ENCODE measurements around the gene PHF14. TPM values are rescaled to one million over a fixed set of nuclear protein-coding genes. Genes with fewer than 3 reads are reported as not detected.

PHF14 gene
- total RNA-seq, 2 experiments from 2014 or later, result 30.1 to 34.2 TPM

- DNase-seq, result no peak
- Mint-ChIP-seq H3K9me3 (peaks cover 4% of the 10 kb centered on the region), H3K27me3 (no peaks in the 10 kb centered on the region), H3K36me3 (ENCODE audit: low read depth) (peaks cover 9% of the 10 kb centered on the region), H3K4me1 (peaks cover 7% of the 10 kb centered on the region), H3K27ac (no peak overlapping the region), H3K4me3 (no peak overlapping the region)
- ChIA-PET CTCF (no interaction called here), POLR2A (no interaction called here)
Measured at GRCh38 chr7:11079907-11080306, 106.2 kb downstream of the PHF14 start.

DNA sequence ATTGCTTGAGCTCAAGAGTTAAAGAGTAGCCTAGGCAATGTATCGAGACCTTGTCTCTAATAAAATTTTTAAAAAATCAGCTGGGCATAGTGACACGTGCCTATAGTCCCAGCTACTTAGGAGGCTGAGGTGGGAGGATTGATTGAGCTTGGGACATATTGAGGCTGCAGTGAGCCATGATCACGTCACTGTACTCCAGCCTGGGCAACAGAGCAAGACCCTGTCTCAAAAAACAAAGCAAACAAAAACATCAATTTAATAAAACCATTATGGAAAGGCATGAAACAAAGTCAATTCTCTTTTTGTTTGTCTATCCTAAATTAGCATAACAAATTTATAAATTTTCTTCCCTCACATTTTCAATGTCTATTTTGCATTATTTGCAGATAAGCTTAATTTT, 108.4 kb downstream of the PHF14 start:
- H3K27ac Mint-ChIP-seq, result no peak overlapping the region
- peaks cover 7% of the 10 kb centered on the region for H3K4me1 Mint-ChIP-seq
- CTCF ChIA-PET, result interaction anchor here (0.7 kb wide), 2 partner anchors 13 to 25 kb away, joined by 3 to 4 read pairs; no protein-coding TSS in a partner anchor
- H3K27me3 Mint-ChIP-seq, result no peaks in the 10 kb centered on the region
- H3K4me3 Mint-ChIP-seq, result no peak overlapping the region
- peaks cover 11% of the 10 kb centered on the region for H3K36me3 Mint-ChIP-seq (ENCODE audit: low read depth)
- POLR2A ChIA-PET, result no interaction called here
- H3K9me3 Mint-ChIP-seq, result peaks cover 4% of the 10 kb centered on the region
- DNase-seq, result no peak

GRCh38 chr7:11082552-11083213, 109.0 kb downstream of the PHF14 start:
- Mint-ChIP-seq H3K4me1 (peaks cover 7% of the 10 kb centered on the region), H3K27ac (no peak overlapping the region), H3K4me3 (no peak overlapping the region), H3K27me3 (no peaks in the 10 kb centered on the region), H3K36me3 (ENCODE audit: low read depth) (peaks cover 14% of the 10 kb centered on the region), H3K9me3 (peaks cover 4% of the 10 kb centered on the region)
- CTCF ChIA-PET, result no interaction called here
- POLR2A ChIA-PET, result no interaction called here
- DNase-seq, result no peak

DNA sequence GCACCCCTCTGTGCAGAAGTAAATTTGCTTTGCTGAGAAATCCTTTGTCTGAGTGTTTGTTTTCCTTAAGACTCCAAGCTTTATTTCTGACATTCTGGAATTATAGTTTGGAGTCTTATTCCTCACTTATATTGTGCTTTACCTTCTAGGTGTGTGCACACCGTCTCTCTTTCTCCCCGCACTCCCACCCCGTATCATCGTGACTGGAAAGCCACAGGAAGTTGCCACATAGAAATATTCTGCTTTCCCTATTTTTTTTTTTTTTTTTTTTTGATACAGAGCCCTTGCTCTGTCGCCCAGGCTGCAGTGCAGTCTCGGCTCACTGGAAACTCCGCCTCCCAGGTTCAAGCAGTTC, 109.5 kb downstream of the PHF14 start:
- H3K9me3 Mint-ChIP-seq, result peaks cover 4% of the 10 kb centered on the region
- no peaks in the 10 kb centered on the region for H3K27me3 Mint-ChIP-seq
- ChIA-PET POLR2A (no interaction called here), CTCF (no interaction called here)
- no peak overlapping the region for H3K27ac Mint-ChIP-seq
- no peak for DNase-seq
- peaks cover 7% of the 10 kb centered on the region for H3K4me1 Mint-ChIP-seq
- H3K36me3 Mint-ChIP-seq (ENCODE audit: low read depth), result peaks cover 14% of the 10 kb centered on the region
- no peak overlapping the region for H3K4me3 Mint-ChIP-seq

DNA sequence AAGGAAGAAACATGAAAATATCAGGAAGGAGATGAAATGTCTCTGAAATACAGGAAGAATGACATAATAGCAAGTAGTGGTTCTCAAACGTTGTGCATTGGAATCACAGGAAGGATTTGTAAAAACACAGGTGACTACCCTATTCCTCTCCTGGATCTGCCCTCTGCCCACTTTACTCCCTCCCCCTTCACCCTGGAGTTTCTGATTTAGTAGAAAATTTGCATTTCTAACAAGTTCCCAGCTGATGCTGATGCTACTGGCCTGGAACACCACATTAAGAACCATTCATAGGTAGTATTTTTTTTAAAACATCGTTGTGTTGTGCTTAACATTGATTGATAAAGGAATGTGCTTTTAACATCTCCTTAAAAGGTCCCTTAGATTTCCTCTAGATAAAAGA, 130.9 kb downstream of the PHF14 start:
- Mint-ChIP-seq H3K4me3 (no peak overlapping the region), H3K4me1 (no peaks in the 10 kb centered on the region), H3K27me3 (no peaks in the 10 kb centered on the region), H3K9me3 (no peaks in the 10 kb centered on the region), H3K27ac (no peak overlapping the region), H3K36me3 (ENCODE audit: low read depth) (peaks cover 2% of the 10 kb centered on the region)
- POLR2A ChIA-PET, result no interaction called here
- no peak for DNase-seq
- CTCF ChIA-PET, result no interaction called here

DNA sequence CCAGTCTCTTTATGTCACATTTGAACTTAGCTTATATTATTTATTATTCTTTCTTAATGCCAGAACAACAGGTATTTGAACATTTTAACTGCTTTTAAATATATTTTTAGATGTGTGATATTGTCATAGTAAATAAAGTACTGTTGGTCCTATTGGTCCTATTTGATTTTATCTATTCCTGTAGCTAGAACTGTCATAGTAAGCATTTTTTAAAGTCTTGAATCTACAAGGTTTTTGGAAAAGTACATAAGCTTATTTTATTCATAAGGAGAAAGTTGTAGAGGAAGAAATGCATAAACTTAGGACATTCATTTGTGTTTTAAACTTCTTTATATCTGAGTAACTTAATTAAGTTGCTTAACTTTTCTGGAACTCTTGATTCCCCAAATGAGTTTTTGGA, 136.0 kb downstream of the PHF14 start:
- Mint-ChIP-seq H3K4me1 (no peaks in the 10 kb centered on the region), H3K4me3 (no peak overlapping the region), H3K27ac (no peak overlapping the region), H3K27me3 (no peaks in the 10 kb centered on the region), H3K36me3 (ENCODE audit: low read depth) (no peaks in the 10 kb centered on the region), H3K9me3 (no peaks in the 10 kb centered on the region)
- no peak for DNase-seq
- ChIA-PET CTCF (no interaction called here), POLR2A (no interaction called here)

GRCh38 chr7:11120068-11120664, 146.5 kb downstream of the PHF14 start:
- CTCF ChIA-PET, result no interaction called here
- no peaks in the 10 kb centered on the region for H3K9me3 Mint-ChIP-seq
- POLR2A ChIA-PET, result no interaction called here
- H3K36me3 Mint-ChIP-seq (ENCODE audit: low read depth), result peaks cover 17% of the 10 kb centered on the region
- H3K4me3 Mint-ChIP-seq, result peak overlapping the region; percentile 43
- H3K4me1 Mint-ChIP-seq, result peaks cover 18% of the 10 kb centered on the region
- H3K27ac Mint-ChIP-seq, result peak overlapping the region; percentile 83
- no peaks in the 10 kb centered on the region for H3K27me3 Mint-ChIP-seq
- DNase-seq, result no peak

GRCh38 chr7:11120675-11121220, 147.1 kb downstream of the PHF14 start:
- Mint-ChIP-seq H3K4me1 (peaks cover 18% of the 10 kb centered on the region), H3K4me3 (peak overlapping the region; percentile 43), H3K9me3 (no peaks in the 10 kb centered on the region), H3K36me3 (ENCODE audit: low read depth) (peaks cover 17% of the 10 kb centered on the region), H3K27ac (peak overlapping the region; percentile 83), H3K27me3 (no peaks in the 10 kb centered on the region)
- POLR2A ChIA-PET, result no interaction called here
- no peak for DNase-seq
- CTCF ChIA-PET, result no interaction called here

GRCh38 chr7:11124856-11125559, 151.3 kb downstream of the PHF14 start:
- no peaks in the 10 kb centered on the region for H3K27me3 Mint-ChIP-seq
- H3K9me3 Mint-ChIP-seq, result no peaks in the 10 kb centered on the region
- no peak overlapping the region for H3K27ac Mint-ChIP-seq
- CTCF ChIA-PET, result interaction anchor here (1.6 kb wide), 1 partner anchor 57 kb away, joined by 3 read pairs; no protein-coding TSS in a partner anchor
- POLR2A ChIA-PET, result no interaction called here
- DNase-seq, result no peak
- peaks cover 38% of the 10 kb centered on the region for H3K4me1 Mint-ChIP-seq
- no peak overlapping the region for H3K4me3 Mint-ChIP-seq
- peaks cover 10% of the 10 kb centered on the region for H3K36me3 Mint-ChIP-seq (ENCODE audit: low read depth)

- no peak overlapping the region for H3K4me3 Mint-ChIP-seq
- POLR2A ChIA-PET, result interaction anchor here (1.6 kb wide), 1 partner anchor 154 kb away, joined by 4 read pairs; the partner anchor contains the start of gene PHF14
- peaks cover 21% of the 10 kb centered on the region for H3K36me3 Mint-ChIP-seq (ENCODE audit: low read depth)
- no peak for DNase-seq
- no peaks in the 10 kb centered on the region for H3K27me3 Mint-ChIP-seq
- peaks cover 27% of the 10 kb centered on the region for H3K4me1 Mint-ChIP-seq
- H3K9me3 Mint-ChIP-seq, result peaks cover 2% of the 10 kb centered on the region
- no peak overlapping the region for H3K27ac Mint-ChIP-seq
- CTCF ChIA-PET, result interaction anchor here (0.6 to 1.2 kb wide), 4 partner anchors 9 to 658 kb away, joined by 3 to 4 read pairs (median 3); no protein-coding TSS in a partner anchor
Measured at GRCh38 chr7:11127114-11127785, 153.6 kb downstream of the PHF14 start.

GRCh38 chr7:11127988-11128387, 154.3 kb downstream of the PHF14 start:
- Mint-ChIP-seq H3K9me3 (peaks cover 2% of the 10 kb centered on the region), H3K27ac (no peak overlapping the region), H3K4me1 (peaks cover 29% of the 10 kb centered on the region), H3K27me3 (no peaks in the 10 kb centered on the region), H3K4me3 (no peak overlapping the region), H3K36me3 (ENCODE audit: low read depth) (peaks cover 16% of the 10 kb centered on the region)
- ChIA-PET CTCF (no interaction called here), POLR2A (no interaction called here)
- no peak for DNase-seq

- ChIA-PET CTCF (no interaction called here), POLR2A (no interaction called here)
- no peak for DNase-seq
- no peak overlapping the region for H3K27ac Mint-ChIP-seq
- peaks cover 29% of the 10 kb centered on the region for H3K4me1 Mint-ChIP-seq
- H3K9me3 Mint-ChIP-seq, result peaks cover 2% of the 10 kb centered on the region
- H3K4me3 Mint-ChIP-seq, result no peak overlapping the region
- no peaks in the 10 kb centered on the region for H3K27me3 Mint-ChIP-seq
- peaks cover 16% of the 10 kb centered on the region for H3K36me3 Mint-ChIP-seq (ENCODE audit: low read depth)
Measured at GRCh38 chr7:11128498-11128897, 154.8 kb downstream of the PHF14 start.

DNA sequence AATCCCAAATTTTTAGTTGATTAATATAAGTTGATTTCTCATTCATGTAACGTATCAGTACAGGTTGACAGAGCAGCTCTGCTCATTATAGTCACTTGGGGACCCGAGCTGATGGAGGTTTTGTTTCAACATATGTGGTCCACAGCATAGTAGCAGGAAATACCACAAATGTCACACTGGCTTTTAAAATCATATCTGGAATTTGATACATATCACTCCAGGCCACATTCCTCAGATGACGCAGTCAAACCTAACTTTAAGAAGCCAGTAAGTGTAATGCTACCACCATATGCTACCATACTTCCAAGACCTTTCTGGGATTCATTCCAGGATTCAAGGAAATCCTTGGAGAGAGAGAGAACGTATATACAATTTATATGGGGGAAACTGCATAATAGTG, 156.3 kb downstream of the PHF14 start:
- Mint-ChIP-seq H3K4me1 (peaks cover 29% of the 10 kb centered on the region), H3K27ac (no peak overlapping the region), H3K4me3 (no peak overlapping the region), H3K27me3 (no peaks in the 10 kb centered on the region), H3K9me3 (peaks cover 2% of the 10 kb centered on the region), H3K36me3 (ENCODE audit: low read depth) (peaks cover 16% of the 10 kb centered on the region)
- CTCF ChIA-PET, result no interaction called here
- no peak for DNase-seq
- POLR2A ChIA-PET, result no interaction called here

Measured in activated CD4-positive, alpha-beta T cell treated with anti-CD3 and anti-CD28 coated beads, Interleukin-2, amount 10 ng/mL, durations not matched to agents 7 days and 5 days (primary cell).